GM21529 (cell line): ENCODE data around the gene KHNYN.
"Not testable (repeated sequence)": the region's sequence is repeated elsewhere in the genome, so short reads cannot be mapped to it uniquely, and the experiment has no call there.

Experiments used
- ATAC-seq: cut with Tn5 transposase; IDR thresholded peaks from one replicate; pipeline ENCODE4 v1.9.1; 2021; ENCODE audit not compliant: unreplicated experiment

The KHNYN gene

GRCh38 chr14:24465805-24466204 is 36.1 kb downstream of the KHNYN start:
- ATAC-seq, result no peak

- ATAC-seq, result not testable (repeated sequence)
Measured at GRCh38 chr14:24470450-24470849, 40.7 kb downstream of the KHNYN start.

GRCh38 chr14:24473211-24473610 is 43.5 kb downstream of the KHNYN start:
- no peak for ATAC-seq

- no peak for ATAC-seq
Measured at GRCh38 chr14:24475261-24475660, 45.5 kb downstream of the KHNYN start.

- ATAC-seq, result not testable (repeated sequence)
Measured at GRCh38 chr14:24479999-24480398, 50.2 kb downstream of the KHNYN start.

GRCh38 chr14:24481622-24482324 is 52.0 kb downstream of the KHNYN start:
- ATAC-seq, result peak; percentile 73

- not testable (repeated sequence) for ATAC-seq
Measured at GRCh38 chr14:24482699-24483303, 53.0 kb downstream of the KHNYN start.

- peak; percentile 63 for ATAC-seq
Measured at GRCh38 chr14:24483604-24484252, 54.0 kb downstream of the KHNYN start.
